ENCODE measurements around the gene XG. TPM values are rescaled to one million over a fixed set of nuclear protein-coding genes. Genes with fewer than 3 reads are reported as not detected.
"Not testable (repeated sequence)": the region's sequence is repeated elsewhere in the genome, so short reads cannot be mapped to it uniquely, and the experiment has no call there.

The XG gene
- total and polyA plus RNA-seq, 5 donors from 2014 or later = not detected

GRCh38 chrX:2796808-2797207 lies 45.0 kb downstream of the XG start:
- not testable (repeated sequence) for H3K4me1 Mint-ChIP-seq; H3K4me1 ChIP-seq (ENCODE audit: control insufficient read depth, insufficient read depth, low read length, poor library complexity, severe bottlenecking); DNase-seq; H3K27me3 ChIP-seq (ENCODE audit: control insufficient read depth, insufficient read depth, low read length); H3K9me3 ChIP-seq (ENCODE audit: control insufficient read depth in 2 of 2, low read length in 2 of 2); H3K9me3 Mint-ChIP-seq; H3K4me3 ChIP-seq (ENCODE audit: low read depth, low read length); ATAC-seq (ENCODE audit: low read depth in 2 of 2); H3K27ac ChIP-seq (ENCODE audit: insufficient read depth, low read length, poor library complexity, severe bottlenecking); H3K27me3 Mint-ChIP-seq; H3K27ac Mint-ChIP-seq; H3K36me3 Mint-ChIP-seq; H3K36me3 ChIP-seq (ENCODE audit: control insufficient read depth, insufficient read depth, low read length)
- peak overlapping the region in 1 of 4 donors; percentile 15 for H3K4me3 Mint-ChIP-seq

GRCh38 chrX:2799369-2799768 lies 47.5 kb downstream of the XG start:
- DNase-seq (no peak), ATAC-seq (ENCODE audit: low read depth in 2 of 2) (no peak)
- peaks cover 0 to 1% (median 0%) of the 10 kb centered on the region in 7 donors for H3K9me3 Mint-ChIP-seq
- H3K4me1 Mint-ChIP-seq = no peaks in the 10 kb centered on the region
- Histone ChIP-seq H3K27me3 (ENCODE audit: control insufficient read depth, insufficient read depth, low read length) (no peaks in the 10 kb centered on the region), H3K9me3 (ENCODE audit: control insufficient read depth in 2 of 2, low read length in 2 of 2) (no peaks in the 10 kb centered on the region), H3K27ac (ENCODE audit: insufficient read depth, low read length, poor library complexity, severe bottlenecking) (no peak overlapping the region), H3K36me3 (ENCODE audit: control insufficient read depth, insufficient read depth, low read length) (no peaks in the 10 kb centered on the region), H3K4me1 (ENCODE audit: control insufficient read depth, insufficient read depth, low read length, poor library complexity, severe bottlenecking) (no peaks in the 10 kb centered on the region), H3K4me3 (ENCODE audit: low read depth, low read length) (no peak overlapping the region)
- no peak overlapping the region for H3K4me3 Mint-ChIP-seq
- no peak overlapping the region for H3K27ac Mint-ChIP-seq
- H3K36me3 Mint-ChIP-seq = no peaks in the 10 kb centered on the region
- no peaks in the 10 kb centered on the region for H3K27me3 Mint-ChIP-seq

GRCh38 chrX:2799980-2800379 lies 48.1 kb downstream of the XG start:
- DNase-seq; H3K4me1 ChIP-seq (ENCODE audit: control insufficient read depth, insufficient read depth, low read length, poor library complexity, severe bottlenecking); H3K36me3 Mint-ChIP-seq; H3K9me3 Mint-ChIP-seq; H3K9me3 ChIP-seq (ENCODE audit: control insufficient read depth in 2 of 2, low read length in 2 of 2); H3K27me3 ChIP-seq (ENCODE audit: control insufficient read depth, insufficient read depth, low read length); H3K27ac Mint-ChIP-seq; H3K27ac ChIP-seq (ENCODE audit: insufficient read depth, low read length, poor library complexity, severe bottlenecking); H3K36me3 ChIP-seq (ENCODE audit: control insufficient read depth, insufficient read depth, low read length); H3K4me1 Mint-ChIP-seq; H3K4me3 Mint-ChIP-seq; H3K27me3 Mint-ChIP-seq; H3K4me3 ChIP-seq (ENCODE audit: low read depth, low read length); ATAC-seq (ENCODE audit: low read depth in 2 of 2): not testable (repeated sequence)

- no peaks in the 10 kb centered on the region for H3K9me3 ChIP-seq (ENCODE audit: control insufficient read depth in 2 of 2, low read length in 2 of 2)
- no peaks in the 10 kb centered on the region for H3K36me3 ChIP-seq (ENCODE audit: control insufficient read depth, insufficient read depth, low read length)
- no peaks in the 10 kb centered on the region for H3K27me3 ChIP-seq (ENCODE audit: control insufficient read depth, insufficient read depth, low read length)
- H3K36me3 Mint-ChIP-seq = no peaks in the 10 kb centered on the region
- no peaks in the 10 kb centered on the region for H3K4me1 Mint-ChIP-seq
- peaks cover under 1% of the 10 kb centered on the region for H3K27me3 Mint-ChIP-seq
- H3K4me3 Mint-ChIP-seq = no peak overlapping the region
- H3K9me3 Mint-ChIP-seq = peaks cover 0 to 1% (median 0%) of the 10 kb centered on the region in 7 donors
- H3K4me3 ChIP-seq (ENCODE audit: low read depth, low read length) = no peak overlapping the region
- DNase-seq = no peak
- ATAC-seq (ENCODE audit: low read depth in 2 of 2) = no peak
- no peak overlapping the region for H3K27ac ChIP-seq (ENCODE audit: insufficient read depth, low read length, poor library complexity, severe bottlenecking)
- no peak overlapping the region for H3K27ac Mint-ChIP-seq
- H3K4me1 ChIP-seq (ENCODE audit: control insufficient read depth, insufficient read depth, low read length, poor library complexity, severe bottlenecking) = no peaks in the 10 kb centered on the region
Measured at GRCh38 chrX:2801223-2801622, 49.4 kb downstream of the XG start.

GRCh38 chrX:2802376-2803090 lies 50.7 kb downstream of the XG start:
- not testable (repeated sequence) for H3K9me3 ChIP-seq (ENCODE audit: control insufficient read depth in 2 of 2, low read length in 2 of 2); H3K4me1 ChIP-seq (ENCODE audit: control insufficient read depth, insufficient read depth, low read length, poor library complexity, severe bottlenecking); H3K27me3 ChIP-seq (ENCODE audit: control insufficient read depth, insufficient read depth, low read length); ATAC-seq (ENCODE audit: low read depth in 2 of 2); H3K27ac ChIP-seq (ENCODE audit: insufficient read depth, low read length, poor library complexity, severe bottlenecking); H3K36me3 ChIP-seq (ENCODE audit: control insufficient read depth, insufficient read depth, low read length); H3K4me3 ChIP-seq (ENCODE audit: low read depth, low read length); H3K9me3 Mint-ChIP-seq; H3K27ac Mint-ChIP-seq; H3K36me3 Mint-ChIP-seq; DNase-seq; H3K4me3 Mint-ChIP-seq; H3K27me3 Mint-ChIP-seq; H3K4me1 Mint-ChIP-seq

- H3K4me1 Mint-ChIP-seq; H3K27me3 Mint-ChIP-seq; H3K36me3 Mint-ChIP-seq; DNase-seq; H3K27ac ChIP-seq (ENCODE audit: insufficient read depth, low read length, poor library complexity, severe bottlenecking); H3K27me3 ChIP-seq (ENCODE audit: control insufficient read depth, insufficient read depth, low read length); H3K9me3 Mint-ChIP-seq; H3K4me3 ChIP-seq (ENCODE audit: low read depth, low read length); H3K4me3 Mint-ChIP-seq; H3K9me3 ChIP-seq (ENCODE audit: control insufficient read depth in 2 of 2, low read length in 2 of 2); ATAC-seq (ENCODE audit: low read depth in 2 of 2); H3K27ac Mint-ChIP-seq; H3K36me3 ChIP-seq (ENCODE audit: control insufficient read depth, insufficient read depth, low read length); H3K4me1 ChIP-seq (ENCODE audit: control insufficient read depth, insufficient read depth, low read length, poor library complexity, severe bottlenecking): not testable (repeated sequence)
Measured at GRCh38 chrX:2803486-2803885, 51.6 kb downstream of the XG start.

- not testable (repeated sequence) for H3K27me3 ChIP-seq (ENCODE audit: control insufficient read depth, insufficient read depth, low read length); H3K4me3 ChIP-seq (ENCODE audit: low read depth, low read length); H3K27ac Mint-ChIP-seq; H3K27me3 Mint-ChIP-seq; H3K4me1 Mint-ChIP-seq; H3K27ac ChIP-seq (ENCODE audit: insufficient read depth, low read length, poor library complexity, severe bottlenecking); H3K4me3 Mint-ChIP-seq; H3K4me1 ChIP-seq (ENCODE audit: control insufficient read depth, insufficient read depth, low read length, poor library complexity, severe bottlenecking); H3K9me3 Mint-ChIP-seq; H3K9me3 ChIP-seq (ENCODE audit: control insufficient read depth in 2 of 2, low read length in 2 of 2); H3K36me3 ChIP-seq (ENCODE audit: control insufficient read depth, insufficient read depth, low read length); DNase-seq; ATAC-seq (ENCODE audit: low read depth in 2 of 2); H3K36me3 Mint-ChIP-seq
Measured at GRCh38 chrX:2804106-2804843, 52.4 kb downstream of the XG start.

- H3K27ac Mint-ChIP-seq; H3K36me3 ChIP-seq (ENCODE audit: control insufficient read depth, insufficient read depth, low read length); H3K27me3 Mint-ChIP-seq; H3K36me3 Mint-ChIP-seq; H3K4me1 Mint-ChIP-seq; H3K27ac ChIP-seq (ENCODE audit: insufficient read depth, low read length, poor library complexity, severe bottlenecking); DNase-seq; H3K9me3 ChIP-seq (ENCODE audit: control insufficient read depth in 2 of 2, low read length in 2 of 2); H3K4me3 Mint-ChIP-seq; ATAC-seq (ENCODE audit: low read depth in 2 of 2); H3K27me3 ChIP-seq (ENCODE audit: control insufficient read depth, insufficient read depth, low read length); H3K4me3 ChIP-seq (ENCODE audit: low read depth, low read length); H3K4me1 ChIP-seq (ENCODE audit: control insufficient read depth, insufficient read depth, low read length, poor library complexity, severe bottlenecking); H3K9me3 Mint-ChIP-seq: not testable (repeated sequence)
Measured at GRCh38 chrX:2804858-2805257, 53.0 kb downstream of the XG start.

All from CD4-positive, CD25-positive, alpha-beta regulatory T cell (primary cell).